Skin of body (tissue), 2 donors: ENCODE results near the gene SUN5. TPM values are rescaled to one million over a fixed set of nuclear protein-coding genes. Genes with fewer than 3 reads are reported as not detected.
"Not testable (repeated sequence)": the region's sequence is repeated elsewhere in the genome, so short reads cannot be mapped to it uniquely, and the experiment has no call there.

Source experiments
- DNase-seq: peaks from one replicate; lab custom pipeline; 2025; lab: John Stamatoyannopoulos, UW
- total RNA-seq: library from RNA; depleted of rRNA; stranded (reverse); fragments of >200 nt; gene quantifications from one replicate; pipeline ENCODE4 v1.2.3, GENCODE V29; 2014

Gene SUN5, protein sequence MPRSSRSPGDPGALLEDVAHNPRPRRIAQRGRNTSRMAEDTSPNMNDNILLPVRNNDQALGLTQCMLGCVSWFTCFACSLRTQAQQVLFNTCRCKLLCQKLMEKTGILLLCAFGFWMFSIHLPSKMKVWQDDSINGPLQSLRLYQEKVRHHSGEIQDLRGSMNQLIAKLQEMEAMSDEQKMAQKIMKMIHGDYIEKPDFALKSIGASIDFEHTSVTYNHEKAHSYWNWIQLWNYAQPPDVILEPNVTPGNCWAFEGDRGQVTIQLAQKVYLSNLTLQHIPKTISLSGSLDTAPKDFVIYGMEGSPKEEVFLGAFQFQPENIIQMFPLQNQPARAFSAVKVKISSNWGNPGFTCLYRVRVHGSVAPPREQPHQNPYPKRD
- total RNA-seq: not detected

DNA sequence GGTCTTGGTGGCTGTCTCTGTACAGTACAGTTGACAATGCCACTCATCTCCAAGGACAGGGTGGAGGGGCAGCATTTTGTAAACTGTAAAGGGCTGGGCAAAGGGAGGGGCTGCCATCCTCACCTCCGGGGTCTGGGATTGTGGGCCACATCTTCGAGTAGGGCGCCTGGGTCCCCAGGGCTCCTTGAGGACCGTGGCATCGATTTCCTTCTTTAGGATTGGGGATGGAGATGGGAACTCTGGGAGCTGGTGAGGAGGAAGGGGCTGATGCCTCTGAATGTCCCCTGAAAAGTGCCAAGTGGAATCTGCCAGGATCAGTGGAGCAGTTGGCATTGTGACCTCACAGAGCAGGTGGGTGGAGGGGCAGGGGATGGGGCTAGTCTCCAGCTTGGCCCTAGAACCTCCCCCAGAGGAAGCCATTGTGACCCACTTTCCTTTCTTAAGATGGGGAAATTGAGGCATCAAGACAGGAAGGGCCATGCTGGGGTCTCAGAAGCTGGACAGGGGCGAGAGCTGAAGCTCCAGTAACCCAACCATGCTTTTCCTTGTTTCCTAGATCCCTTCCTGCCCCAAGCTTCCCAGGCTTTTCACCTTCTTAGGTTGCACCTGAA is at the start of gene SUN5:
Gene SUN5, minus strand, starts transcription at position 293 of the 611 bp plus-strand sequence. Its CDS starts 93 bp downstream, at position 200.
- DNase-seq: no peak

DNA sequence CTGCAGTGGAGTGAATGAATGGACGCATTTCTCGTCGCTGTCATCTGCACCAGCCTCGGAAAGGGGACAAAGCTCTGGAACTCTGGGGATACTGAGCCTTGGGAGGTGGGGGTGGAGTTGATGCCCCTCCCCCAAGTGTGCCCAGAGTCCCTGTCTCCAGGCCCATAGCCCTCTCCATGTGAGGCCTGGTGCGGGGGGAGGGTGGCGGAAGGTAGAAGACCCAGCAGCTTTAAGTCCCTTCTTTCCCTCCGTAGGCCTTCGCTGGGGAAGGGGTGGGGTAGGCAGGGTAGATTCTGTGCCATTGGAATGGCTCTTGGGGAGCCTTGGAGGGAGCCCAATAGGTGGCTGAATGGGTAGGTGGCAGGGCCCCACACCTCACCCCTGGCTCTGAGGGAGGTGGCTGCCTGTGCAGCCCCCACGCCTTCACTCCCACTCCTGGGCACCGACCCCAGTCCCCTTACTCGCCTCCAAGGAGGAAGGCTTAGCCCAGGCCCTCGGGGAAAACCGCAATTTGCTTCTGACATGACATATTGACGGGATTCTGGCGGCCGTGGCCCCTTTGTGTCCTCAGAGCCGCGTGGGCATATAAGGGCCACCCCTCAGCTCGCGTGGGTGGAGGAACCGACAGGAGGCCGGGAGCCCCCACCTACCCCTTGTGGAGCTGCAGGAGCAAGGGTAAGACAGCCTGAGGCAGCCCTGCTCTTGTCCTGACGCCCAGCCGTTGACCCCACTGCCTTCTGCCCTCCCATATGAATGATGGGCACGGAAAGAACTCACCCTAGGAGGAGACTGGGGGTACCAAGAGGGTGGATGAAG is 49.3 kb upstream of the SUN5 start, which contains the start of gene BPIFB3:
Gene BPIFB3, plus strand, starts transcription at position 613 of the 816 bp plus-strand sequence. CDS start 1,533 bp downstream, outside the sequence.
- no peak for DNase-seq

DNA sequence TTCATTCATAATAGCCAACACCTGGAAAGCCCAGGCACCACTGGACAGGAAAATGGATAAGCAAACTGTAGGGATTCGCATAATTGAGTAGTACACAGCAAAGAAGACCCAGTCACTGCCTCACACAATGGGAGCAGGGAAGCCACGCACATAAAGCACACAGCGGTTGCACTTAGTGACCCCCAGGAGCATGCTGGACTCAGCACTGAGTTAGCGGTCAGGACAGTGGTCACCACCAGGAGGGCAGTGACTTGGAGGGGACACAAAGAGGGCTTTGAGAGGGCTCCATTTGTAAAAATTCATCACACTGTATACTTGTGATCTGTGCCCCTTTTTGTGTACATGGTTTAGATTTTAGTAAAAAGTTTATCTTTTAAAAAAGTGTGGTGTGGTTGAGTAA is 47.1 kb upstream of the SUN5 start:
- DNase-seq: no peak

DNA sequence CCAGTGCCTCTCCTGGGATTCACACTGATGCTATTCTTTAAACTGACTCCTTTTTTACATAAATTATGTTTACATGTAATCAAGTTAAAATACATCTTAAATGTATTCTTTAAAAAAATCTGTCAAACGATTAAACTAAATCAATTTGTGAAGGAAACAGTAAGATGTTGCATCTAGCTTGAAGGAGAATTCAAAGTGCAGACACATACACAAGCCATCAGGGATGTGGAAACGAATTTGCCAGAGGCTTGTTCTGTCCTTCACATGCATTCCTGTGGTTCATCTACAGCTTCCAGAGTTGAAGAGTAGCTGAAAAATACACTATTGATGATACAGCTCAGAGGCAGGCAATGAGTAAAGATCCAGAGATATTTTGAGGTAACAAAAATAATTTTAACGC is 42.2 kb upstream of the SUN5 start:
- DNase-seq: no peak

DNA sequence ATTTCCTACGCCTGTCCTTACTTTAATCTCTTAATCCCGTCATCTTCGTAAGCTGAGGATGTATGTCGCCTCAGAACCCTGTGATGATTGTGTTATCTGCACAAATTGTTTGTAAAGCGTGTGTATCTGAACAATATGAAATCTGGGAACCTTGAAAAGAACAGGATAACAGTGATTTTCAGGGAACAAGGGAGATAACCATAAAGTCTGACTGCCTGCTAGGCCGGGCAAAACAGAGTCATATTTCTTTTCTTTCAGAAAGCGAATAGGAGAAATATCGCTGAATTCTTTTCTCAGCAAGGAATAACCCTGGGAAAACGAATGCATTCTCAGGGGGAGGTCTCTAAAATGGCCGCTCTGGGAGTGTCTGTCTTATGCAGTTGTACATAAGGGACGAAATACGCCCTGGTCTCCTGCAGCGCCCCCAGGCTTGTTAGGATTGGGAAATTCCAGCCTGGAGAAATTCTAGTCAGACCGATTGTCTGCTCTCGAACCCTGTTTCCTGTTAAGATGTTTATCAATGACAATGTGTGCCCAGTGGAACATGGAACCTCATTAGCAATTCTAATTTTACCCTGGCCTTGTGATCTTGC is 41.0 kb upstream of the SUN5 start:
- not testable (repeated sequence) for DNase-seq

DNA sequence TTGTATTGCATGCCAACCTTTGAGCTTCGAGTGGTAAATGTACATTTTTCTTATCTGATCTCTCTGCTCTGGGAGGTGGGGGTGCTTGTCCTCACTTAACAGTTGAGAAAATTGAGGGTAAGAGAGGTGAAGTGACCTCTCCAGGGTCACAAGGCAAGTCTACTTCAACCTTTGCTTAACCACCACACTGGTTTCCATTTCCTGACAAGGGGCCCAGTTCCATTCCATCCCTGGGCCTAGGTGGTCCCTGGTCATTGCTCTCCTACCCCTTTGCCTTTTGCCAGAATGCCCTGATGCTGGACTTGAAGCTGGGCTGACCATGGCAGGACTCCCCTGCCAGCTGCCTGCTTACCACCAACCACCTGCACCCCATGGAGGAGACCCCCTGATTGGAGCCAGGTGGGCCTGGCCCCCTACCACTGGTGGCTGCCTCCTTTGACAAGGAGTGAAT is 39.5 kb upstream of the SUN5 start:
- DNase-seq: no peak

DNA sequence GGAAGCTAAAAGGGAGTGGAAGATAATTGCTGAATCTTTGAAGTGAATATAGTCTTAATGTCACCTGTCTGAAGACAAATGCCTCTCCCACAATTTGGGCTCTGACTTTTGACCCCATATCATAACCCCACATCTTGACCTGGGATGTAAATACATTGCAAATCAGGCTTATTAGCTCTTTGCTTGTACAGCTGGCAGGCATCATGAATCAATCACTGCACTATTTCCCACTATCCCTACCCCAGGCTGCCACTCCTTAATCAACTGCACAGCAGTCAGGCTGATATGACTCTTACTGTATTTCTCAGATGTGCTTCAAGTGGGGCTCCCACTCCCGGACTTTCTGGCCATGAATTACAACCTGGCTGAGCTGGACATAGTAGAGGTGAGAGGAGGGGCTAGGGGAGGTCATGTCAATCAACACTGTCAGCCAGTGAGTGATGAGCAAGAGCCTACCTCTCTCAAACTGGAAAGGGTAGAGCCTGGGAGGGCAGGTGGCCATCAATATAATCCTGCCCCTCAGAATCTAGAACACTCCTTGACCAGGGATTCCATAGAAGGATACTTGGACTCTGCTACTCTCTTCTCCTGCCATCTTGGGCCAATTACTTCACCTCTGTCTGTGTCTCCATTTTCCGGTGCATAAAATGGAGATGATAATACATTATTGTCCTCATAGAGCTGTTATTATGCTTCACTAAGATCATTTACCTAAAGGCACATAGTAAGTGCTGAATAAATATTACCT is 38.9 kb upstream of the SUN5 start:
- no peak for DNase-seq

DNA sequence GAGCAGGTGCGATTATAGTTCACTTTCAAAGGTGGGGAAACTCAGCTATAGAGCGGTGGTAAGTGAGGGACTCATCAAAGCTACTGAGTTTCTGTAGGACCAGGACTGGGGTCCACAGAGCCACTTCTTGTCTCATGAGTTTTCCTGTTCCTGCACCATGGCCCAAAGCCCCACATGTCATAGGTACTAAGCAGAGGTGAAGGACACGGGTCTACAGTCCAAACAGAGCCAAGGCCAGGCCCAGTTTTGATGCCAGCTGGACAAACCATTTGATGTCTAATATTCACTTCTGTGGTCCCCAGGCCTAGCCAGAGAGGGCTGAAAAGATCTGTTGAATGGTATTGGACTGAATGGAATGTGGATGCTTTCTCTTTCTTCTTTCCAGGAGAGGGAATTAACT is 38.2 kb upstream of the SUN5 start:
- DNase-seq: no peak

DNA sequence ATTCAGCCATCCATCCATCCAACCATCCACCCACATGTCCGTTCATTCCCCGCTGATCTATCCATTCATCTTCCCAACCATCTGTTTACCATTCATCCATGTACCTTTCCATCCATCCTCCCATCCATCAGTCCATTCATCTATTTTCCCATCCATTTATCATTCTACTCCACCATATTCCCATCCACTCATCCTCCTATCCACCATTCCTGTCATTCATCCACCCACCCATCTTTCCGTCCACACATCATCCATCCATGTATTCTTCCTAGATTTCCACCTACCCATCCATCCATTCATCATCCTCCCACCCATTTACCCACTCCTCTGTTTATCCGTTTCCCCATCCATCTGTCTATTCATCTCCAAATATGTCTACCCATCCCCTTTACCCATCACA is 34.0 kb upstream of the SUN5 start:
- DNase-seq: no peak

DNA sequence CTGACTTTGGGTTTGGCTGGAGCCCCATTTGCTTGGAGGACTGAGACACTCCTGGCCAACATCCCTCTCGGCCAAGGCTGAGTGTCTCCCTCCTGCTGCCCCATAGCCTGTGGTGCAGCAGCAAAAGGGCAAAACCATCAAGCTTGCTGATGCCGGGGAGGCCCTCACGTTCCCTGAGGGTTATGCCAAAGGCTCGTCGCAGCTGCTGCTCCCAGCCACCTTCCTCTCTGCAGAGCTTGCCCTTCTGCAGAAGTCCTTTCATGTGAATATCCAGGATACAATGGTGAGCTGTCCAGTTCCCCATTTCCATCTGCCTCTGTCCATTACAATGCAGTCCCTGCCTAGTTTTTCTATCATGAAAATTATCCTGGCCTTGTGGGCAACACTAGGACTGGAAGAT is 33.2 kb upstream of the SUN5 start:
- DNase-seq: no peak

DNA sequence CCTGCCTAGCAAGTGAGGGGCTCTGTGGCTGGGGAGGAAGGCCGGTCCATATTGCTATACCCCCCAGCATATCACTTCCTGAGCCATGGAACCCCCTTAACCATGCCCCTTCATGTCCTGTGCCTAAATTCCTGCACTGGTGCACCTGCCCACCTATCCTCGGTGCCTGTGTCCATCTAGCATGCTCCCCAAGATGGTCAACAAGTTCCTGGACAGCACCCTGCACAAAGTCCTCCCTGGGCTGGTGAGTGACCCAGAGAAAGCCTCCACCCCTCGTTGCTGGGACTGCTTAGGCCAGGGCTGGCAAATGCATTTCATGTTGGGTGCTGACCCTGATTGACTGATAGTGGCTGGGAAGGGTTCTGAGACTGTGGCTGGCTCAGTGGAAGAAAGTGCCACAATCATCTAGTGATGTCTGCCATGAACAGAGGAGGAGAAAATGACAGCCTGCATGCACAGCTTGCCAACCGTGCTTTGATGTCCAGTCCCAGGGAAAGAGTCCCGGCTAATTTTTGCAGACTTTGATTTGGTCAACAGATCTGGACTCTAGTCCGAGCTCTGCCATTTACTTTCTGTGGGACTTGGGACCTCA is 30.8 kb upstream of the SUN5 start:
- no peak for DNase-seq

DNA sequence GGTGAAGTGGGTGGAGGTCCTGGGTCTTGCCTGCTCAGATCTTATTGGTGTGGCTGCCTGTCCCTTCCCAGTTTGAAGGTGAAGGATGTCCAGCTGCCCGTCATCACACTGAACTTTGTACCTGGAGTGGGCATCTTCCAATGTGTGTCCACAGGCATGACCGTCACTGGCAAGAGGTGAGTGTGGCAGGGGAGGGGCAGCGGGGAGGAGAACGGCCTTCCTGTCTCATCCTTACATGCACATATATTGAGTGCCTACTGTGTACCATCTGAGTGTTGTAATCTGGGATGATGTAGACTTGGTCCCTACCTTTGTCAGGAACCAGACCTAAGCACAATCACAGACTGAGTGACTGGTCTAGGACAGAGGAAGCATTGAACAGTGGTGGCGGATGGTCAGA is 29.9 kb upstream of the SUN5 start:
- DNase-seq: no peak

DNA sequence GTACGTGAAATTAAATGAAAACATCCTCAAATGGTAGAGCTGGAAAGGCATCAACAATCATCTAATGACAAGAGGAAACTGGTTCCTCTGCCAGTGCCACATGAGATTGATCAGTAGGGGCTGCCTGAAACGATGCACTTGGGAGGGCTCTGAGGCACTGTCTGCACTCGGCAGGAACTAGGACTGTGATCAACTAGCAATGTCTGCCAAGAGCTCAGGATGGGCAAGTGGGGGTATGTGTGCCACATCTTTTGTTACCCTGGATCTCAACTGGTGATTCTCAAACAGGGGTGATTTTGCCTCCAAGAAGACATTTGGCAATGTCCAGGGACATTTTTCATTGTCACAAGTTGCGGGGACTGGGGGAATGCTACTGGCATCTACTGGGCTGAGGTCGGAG is 29.1 kb upstream of the SUN5 start:
- DNase-seq: no peak

DNA sequence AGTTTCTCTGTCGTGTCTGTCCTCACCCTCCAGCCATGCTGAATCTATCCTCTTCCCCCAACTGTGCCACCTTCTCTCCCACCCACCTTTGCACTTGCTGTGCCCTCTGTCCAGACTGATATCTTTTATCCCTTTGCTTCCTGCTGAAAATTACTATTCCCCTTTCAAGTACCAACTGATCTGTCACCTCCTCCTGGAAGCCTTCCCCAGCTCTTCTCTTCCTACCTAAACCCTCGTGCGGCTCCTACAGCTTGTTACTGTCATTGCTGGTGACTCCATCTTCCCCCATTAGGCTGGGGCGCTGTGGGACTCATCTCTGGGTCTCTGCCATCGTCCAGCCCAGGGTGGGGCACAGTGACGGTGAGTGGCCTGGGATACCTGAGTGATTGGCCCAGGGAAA is 28.3 kb upstream of the SUN5 start:
- no peak for DNase-seq

DNA sequence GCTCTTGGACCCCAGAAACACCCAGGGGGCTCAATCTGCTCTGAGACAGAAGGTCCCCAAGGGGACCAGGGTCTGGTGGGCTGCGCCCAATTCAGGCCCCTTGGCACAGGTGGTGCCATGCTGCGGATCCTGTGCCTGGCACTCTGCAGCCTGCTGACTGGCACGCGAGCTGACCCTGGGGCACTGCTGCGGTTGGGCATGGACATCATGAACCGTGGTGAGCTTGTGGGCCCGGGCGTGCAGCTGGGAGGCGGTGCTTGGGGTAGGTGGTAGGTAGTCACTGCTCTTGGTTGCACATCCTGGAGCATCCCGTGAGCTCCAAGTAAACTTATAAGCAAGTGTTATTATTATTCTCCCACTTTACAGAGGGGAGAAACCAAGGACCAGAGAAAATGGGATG is 27.3 kb upstream of the SUN5 start, which contains the start of gene BPIFB6:
Gene BPIFB6, plus strand, starts transcription at position 118 of the 400 bp plus-strand sequence. Its CDS starts 0 bp downstream, at position 118.
- DNase-seq: no peak

DNA sequence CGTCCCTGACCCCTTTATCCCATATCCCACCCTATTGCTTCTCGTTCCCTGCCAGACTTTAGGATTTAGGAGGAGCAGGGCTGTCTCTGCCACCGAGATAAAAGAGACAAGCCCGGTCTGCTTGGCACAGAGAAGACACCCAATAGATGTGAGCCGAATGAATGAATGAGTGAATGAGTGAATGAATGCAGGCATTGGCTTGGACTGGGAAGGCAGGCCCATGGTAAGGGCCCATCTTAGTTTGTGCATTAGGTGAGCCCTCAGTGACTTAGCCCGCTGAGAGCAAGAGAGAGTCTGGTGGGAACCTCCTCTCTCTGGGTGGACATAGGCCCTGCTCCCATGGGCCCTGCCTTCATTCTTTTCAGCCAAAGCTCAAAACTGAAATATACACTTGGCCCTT is 26.3 kb upstream of the SUN5 start:
- DNase-seq: no peak

DNA sequence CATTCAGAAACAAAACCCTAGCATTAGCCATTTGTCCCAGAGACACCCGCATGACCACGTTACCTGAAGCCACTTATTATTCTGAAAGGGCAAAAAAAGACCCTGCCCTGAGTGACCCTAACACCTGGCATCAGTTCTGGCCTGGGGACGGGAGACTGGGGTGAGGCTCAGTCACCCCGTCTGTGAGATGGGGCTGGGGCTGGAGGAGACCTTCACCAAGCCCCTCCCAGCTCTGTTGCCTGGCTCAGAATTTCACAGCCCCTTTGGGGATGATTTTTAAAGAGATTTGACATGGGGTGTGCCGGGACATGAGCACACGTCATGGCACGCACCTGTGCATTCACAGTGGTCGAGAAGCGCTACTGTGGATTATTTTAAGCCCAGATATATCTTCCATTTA is 25.8 kb upstream of the SUN5 start:
- DNase-seq: no peak

DNA sequence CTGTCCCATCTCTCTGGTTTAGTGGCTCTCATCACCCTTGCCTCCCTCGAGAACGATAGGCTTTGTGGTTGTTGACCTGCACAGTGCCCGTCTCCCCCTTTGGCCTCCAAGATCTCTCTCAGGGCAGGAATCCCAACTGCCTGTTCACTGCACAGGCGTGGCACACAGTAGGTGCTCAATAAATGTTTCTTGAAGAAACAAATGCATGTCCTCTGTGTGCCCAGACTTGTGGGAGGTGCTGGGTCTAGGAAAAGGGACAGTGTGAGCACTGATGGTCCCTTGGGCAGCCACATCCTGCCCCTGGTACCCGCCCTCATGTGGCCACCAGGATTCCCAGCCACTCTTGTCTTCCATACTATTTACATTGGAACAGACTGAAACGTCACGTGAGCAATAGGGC is 24.6 kb upstream of the SUN5 start:
- no peak for DNase-seq

DNA sequence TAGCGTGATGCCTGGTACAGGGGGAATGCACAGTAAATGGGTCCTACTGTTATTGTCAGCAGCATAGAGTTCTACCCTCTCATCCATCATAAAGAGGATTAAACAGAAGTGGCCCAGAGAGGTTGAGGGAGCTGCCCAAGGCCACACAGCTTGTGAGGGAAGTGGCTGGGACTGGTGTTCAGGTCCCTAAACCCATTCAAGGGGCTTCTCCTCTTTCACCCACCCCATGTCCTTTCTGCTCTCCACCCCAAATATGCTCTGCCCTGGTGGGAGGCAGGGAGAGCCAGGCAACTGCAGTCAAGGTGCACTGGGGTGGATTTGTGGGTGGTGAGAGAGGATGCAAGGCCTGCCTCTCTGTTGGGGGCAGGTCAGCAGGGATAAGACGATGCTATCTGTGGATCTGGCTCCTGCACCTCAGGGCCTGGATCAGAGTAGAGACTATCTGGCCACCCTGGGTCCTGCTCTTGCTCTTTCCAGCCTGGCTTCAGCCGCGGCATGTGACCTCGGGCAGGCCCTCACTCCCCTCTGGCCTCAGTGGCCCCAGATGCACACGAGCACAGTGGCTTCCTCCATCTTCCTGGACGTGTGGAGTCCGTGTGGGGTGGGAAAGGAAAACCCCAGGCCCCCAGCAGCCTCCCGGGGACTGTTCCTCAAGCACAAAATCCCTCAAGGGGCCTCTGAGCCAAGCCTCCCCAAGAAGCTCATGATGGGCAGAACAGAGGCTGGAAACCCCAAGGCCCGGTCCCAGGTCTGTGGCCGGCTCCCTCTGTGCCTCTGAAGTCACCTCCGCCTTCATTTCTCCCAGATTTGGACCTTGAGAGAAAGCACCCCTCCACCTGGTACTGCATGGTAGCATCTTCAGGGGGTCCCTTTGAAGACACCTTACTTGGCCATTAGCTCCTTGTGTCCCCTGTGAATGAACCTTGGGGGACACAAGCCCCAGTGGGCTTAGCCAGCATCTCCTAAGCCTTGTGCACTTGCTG is 23.8 kb upstream of the SUN5 start:
- no peak for DNase-seq
